Activated naive CD4-positive, alpha-beta T cell (primary cell): ENCODE measurements around the gene PIR.

ENCODE experiments used
- DNase-seq, 4 experiments: peaks; one replicate each; lab custom pipeline; 2025; lab: John Stamatoyannopoulos, UW

Gene PIR

DNA sequence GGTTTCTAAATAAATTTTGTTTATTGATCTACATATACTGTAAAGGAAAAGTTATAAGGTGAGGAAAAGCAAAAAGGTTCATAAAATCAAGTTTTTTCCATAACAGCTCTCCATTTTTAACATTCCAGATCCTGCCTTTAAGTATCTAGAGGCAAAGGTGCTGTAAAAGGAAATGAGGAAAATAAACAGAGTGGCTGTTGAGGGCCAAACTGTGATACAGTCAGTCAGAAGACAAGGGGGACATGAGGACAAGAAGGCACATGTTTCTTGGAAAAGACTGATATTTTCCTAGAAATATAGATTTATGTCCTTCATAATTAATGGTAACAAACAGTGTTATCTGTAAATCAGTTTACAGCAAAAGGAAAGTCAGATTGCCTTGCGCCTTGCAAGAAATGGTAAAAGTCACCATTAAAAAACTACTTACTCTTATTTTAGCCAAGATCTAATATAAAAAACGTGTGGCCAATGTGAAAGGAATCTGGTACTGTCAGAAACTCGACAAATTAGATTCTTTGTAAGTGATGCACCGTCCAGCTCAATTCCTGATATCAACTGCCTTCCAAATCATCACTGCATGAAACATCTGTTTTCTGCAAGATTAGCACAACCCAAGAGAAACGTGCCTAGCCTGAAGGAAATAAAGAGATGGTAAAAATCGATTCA, 75.0 kb downstream of the PIR start:
- no peak for DNase-seq

GRCh38 chrX:15416133-15416993, 76.8 kb downstream of the PIR start:
- no peak for DNase-seq

DNA sequence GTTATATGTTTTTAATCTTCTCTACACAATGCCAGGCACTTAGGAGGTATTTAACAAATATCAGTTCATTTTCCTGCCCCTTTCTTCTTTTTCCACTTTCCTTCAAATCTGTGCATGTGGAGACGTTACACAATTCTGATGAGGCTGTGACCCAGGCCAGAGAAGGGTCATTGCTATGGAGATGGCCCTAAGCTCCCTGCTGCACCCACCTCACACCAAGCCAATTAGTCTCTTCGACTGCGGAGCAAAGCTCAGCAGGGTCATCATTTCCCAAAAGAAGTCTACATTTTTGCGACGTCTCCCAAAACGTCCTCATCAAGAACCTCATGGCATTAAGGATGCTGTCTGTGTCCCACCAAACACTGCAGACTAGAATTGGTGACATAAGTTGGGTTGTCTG, 80.0 kb downstream of the PIR start:
- no peak for DNase-seq

GRCh38 chrX:15410947-15411346, 82.2 kb downstream of the PIR start:
- DNase-seq: no peak

DNA sequence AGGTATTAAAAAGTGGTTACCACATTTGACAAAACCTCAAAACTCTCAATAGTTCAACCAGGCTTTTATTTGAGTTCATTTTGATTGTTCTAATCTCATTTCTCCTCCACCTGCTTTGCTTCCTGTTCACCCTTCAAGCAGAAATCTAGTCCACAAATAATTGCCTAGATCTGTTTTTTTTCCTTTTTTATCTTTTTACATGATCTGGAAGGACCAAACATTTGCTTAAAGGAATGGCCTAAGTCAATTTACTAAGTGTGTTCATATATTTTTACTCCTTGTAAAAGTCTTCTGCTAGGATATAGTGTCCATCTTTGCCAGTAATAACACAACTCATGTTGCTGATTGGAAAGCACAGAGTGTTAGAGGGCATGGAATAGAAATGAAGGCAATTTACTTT, 82.7 kb downstream of the PIR start:
- DNase-seq: no peak

- no peak for DNase-seq
These were observed 87.3 kb downstream of the PIR start for GRCh38 chrX:15405846-15406245.

GRCh38 chrX:15404401-15405096, 88.6 kb downstream of the PIR start:
- DNase-seq: no peak

- no peak for DNase-seq
These were observed 91.8 kb downstream of the PIR start for GRCh38 chrX:15401378-15401777.

GRCh38 chrX:15399962-15400391, 93.2 kb downstream of the PIR start:
- DNase-seq: no peak

- no peak for DNase-seq
These were observed 94.3 kb downstream of the PIR start for GRCh38 chrX:15398874-15399273.

DNA sequence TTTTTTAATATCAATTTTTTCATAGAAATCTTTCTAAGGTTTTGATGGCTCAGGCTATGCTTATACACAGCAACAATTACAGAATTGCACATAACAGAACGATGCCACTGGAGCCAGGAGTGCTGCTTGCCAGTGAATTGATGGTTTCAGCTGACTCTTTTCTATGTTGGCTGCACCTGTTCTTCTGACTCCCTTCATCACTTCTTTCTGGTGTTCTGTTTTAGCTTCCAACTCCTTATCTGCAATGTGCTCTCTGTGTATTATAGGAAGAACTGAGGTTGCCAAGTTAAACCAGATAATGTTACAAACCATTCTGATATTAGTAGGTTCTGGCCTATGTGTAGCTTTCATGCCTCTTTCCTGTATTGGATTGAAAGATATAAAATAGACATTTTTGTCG, 97.3 kb downstream of the PIR start:
- DNase-seq: no peak

GRCh38 chrX:15391850-15392249, 101.3 kb downstream of the PIR start:
- DNase-seq: no peak

- DNase-seq: no peak
These were observed 108.8 kb downstream of the PIR start, which contains the start of gene VEGFD for GRCh38 chrX:15384304-15384703. TSS of gene VEGFD (minus strand) at chrX:15384413. CDS start at chrX:15383946, 467 bp downstream.

DNA sequence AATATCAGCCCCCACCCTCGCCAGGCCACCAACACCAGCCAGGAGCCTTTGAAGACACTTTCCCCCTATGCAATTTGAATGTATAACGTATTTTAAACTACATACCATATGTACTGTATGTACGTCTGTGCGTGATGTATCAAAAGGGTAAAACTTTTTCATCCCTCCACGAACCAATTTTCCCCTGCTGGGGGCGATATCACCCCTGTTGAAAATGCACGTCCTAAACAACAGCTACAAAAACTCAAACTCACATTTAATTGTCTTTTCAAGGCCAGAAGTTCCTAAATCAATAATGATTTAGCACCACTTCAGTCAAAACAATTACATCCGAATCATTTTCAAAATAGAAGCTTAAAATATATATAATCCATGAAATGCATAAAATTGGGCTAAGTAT, 110.3 kb downstream of the PIR start:
- no peak for DNase-seq

- DNase-seq: no peak
These were observed 116.2 kb downstream of the PIR start for GRCh38 chrX:15376956-15377355.

DNA sequence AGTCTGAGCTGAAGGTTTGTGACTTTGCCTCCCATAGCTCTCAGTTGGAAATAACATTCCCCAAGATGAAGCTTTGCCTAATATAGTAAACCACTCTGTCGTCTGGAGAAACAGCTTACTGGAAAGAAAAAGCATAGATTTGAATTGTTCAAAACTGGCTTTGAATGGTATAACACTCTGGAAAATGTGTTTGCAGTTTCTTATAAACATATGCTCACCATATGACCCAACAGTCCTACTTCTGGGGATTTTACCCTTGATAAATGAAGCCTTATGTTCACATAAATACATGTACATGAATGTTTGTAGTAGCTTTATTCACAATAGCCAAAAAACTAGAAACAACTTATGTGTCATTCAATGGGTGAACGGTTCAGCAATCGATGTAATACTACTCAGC, 119.2 kb downstream of the PIR start:
- no peak for DNase-seq

- no peak for DNase-seq
These were observed 126.4 kb downstream of the PIR start for GRCh38 chrX:15366506-15367352.

DNA sequence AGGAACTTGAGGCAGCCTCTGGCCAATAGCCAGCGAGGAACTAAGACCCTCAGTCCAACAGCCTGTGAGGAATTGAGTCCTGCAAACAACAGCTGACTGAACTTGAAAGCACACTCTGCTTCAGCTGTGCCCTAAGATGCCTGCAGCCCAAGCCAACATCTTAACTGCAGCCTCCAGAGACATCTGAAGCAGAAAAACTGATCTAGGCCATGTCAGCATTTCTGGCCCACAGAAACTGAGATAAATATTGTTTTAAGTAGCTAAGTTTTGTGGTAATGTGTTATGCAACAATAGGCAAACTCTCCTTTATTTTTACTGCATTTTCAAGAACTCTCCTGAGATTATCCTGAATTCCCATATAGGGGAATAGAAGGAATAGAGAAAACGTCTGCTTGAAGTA, 133.4 kb downstream of the PIR start:
- DNase-seq: no peak

DNA sequence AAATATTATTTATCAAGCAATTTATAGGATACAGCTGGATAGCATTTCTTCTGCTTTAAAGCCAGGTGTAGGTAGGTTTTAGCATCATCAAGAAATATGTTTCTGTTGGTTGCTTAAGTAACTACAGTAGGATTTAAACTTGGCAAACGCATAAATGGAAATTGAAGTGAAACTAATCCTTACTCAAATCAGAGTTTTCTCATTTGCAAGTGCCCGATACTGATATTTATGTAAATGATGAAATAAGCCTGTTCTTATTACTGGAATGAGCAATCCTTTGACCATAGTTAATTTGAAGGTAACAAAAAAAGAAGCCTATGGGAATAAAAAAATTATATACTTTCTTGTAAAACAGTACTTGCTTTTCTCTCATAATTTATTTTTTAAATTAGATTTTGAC, 134.6 kb downstream of the PIR start:
- no peak for DNase-seq

DNA sequence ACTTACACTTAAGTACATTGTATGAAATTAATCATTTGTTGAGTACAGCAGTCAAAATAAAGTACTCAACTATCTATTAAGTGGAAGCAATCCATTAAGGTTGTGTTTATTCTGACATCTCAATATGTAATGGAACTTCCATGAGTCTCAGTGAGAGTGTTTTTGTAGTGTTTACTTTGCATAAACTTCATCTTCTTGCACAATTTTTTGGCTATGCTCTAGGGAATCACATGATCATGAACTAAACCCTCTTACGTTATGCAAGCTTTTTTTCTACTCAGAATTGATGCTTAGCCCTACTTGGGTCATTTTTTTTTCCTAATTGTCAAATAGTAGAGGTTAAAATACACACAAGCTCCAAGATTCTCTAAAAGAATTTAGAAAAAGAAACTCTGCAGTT, 136.7 kb downstream of the PIR start:
- DNase-seq: no peak

DNA sequence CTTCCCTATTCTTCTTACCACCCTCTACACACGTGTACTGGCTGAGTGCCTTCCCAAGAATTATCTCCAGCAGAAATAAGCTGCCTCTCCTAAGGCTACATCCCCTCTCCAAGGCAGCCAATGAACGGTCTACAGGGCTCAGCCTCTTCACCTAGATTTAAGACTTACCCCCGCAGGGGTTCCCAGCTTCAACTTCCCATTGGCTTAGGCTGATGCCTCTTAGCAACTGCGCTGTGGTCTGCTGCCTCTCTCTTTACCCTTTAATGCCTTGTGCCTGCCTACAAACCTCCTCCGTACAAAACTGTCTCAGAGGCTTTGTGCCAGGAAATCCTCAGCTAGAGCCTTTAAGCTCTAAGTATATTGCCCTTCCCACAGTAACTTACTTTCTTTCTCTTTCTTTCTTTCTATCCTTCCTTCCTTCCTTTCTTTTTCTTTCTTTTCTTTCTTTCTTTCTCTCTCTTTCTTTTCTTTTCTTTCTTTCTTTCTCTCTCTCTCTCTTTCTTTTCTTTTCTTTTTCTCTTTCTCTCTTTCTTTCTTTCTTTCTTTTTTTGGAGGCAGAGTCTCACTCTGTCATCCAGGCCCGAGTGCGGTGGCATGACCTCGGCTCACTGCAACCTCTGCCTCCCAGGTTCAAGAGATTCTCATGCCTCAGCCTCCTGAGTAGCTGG, 142.7 kb downstream of the PIR start:
- DNase-seq: no peak
